Heart left ventricle (tissue), 16 donors: Measurements from ENCODE around the gene FOXN3. TPM values are rescaled to one million over a fixed set of nuclear protein-coding genes. Genes with fewer than 3 reads are reported as not detected.

Experiments used
- ATAC-seq, 4 donors: fragments of 200-7000 bp; cut with Tn5 transposase; one replicate each; pipeline ENCODE4 v1.9.1; 2020 to 2022; ENCODE audit warnings: moderate library complexity in 4 of 4, mild to moderate bottlenecking in 3 of 4, moderate number of reproducible peaks in 1 of 4
- DNase-seq, 5 donors: peaks; one replicate each; pipeline ENCODE4 v3.0.0-alpha.2; 2020
- H3K27ac ChIP-seq, 12 donors: fragments of 200-600 bp; sonication (generic) in 4 of 12; one replicate each; pipeline versions ENCODE4 v1.5.0 to v1.8.0; 2016 to 2022; ENCODE audit warnings: mild to moderate bottlenecking in 2 of 12
- H3K27me3 ChIP-seq, 9 donors: fragments of 200-600 bp; sonication (generic) in 2 of 9; one replicate each; pipeline versions ENCODE4 v1.5.1 to v1.8.0; 2016 to 2022; ENCODE audit warnings: mild to moderate bottlenecking in 3 of 9
- H3K36me3 ChIP-seq, 9 donors: fragments of 200-600 bp; sonication (generic) in 2 of 9; one replicate each; pipeline versions ENCODE4 v1.5.0 to v1.8.0; 2018 to 2022; ENCODE audit warnings: mild to moderate bottlenecking in 2 of 9
- H3K4me1 ChIP-seq, 12 donors: fragments of 200-600 bp; sonication (generic) in 4 of 12; one replicate each; pipeline versions ENCODE4 v1.5.0 to v1.8.0; 2016 to 2022; ENCODE audit warnings: mild to moderate bottlenecking in 3 of 12
- H3K4me3 ChIP-seq, 12 donors: fragments of 200-600 bp; sonication (generic) in 4 of 12; one replicate each; pipeline versions ENCODE4 v1.5.0 to v1.8.0; 2017 to 2022; ENCODE audit warnings: mild to moderate bottlenecking in 9 of 12, moderate library complexity in 4 of 12
- H3K9me3 ChIP-seq, 12 donors: fragments of 200-600 bp; sonication (generic) in 4 of 12; one replicate each; pipeline versions ENCODE4 v1.5.0 to v1.8.0; 2016 to 2022; ENCODE audit warnings: mild to moderate bottlenecking in 1 of 12
- POLR2A ChIP-seq, 2 donors: fragments of 450-650 bp; IDR thresholded peaks; one replicate each; pipeline ENCODE4 v1.6.1; 2017; ENCODE audit warnings: antibody characterized with exemption in 2 of 2, mild to moderate bottlenecking in 2 of 2, moderate library complexity in 2 of 2
- WGBS, 4 donors: extraction: QIAGEN DNeasy Blood & Tissue Kit in 2 of 4; methylation state at CpG; one replicate each; pipeline versions ENCODE4 v1.1.5 to v1.1.7; 2013 to 2018; 5-methylcytosine and 5-hydroxymethylcytosine counted together
- intact Hi-C, 10 donors: fragments of 100-400 bp; cut with DNase I; formaldehyde crosslinking; loops; one replicate each; pipeline versions ENCODE4 v1.11.1 to v1.14.2; 2022
- polyA plus RNA-seq, 2 donors: library from polyadenylated mRNA; stranded (reverse); fragments of 200-250 nt; gene quantifications; one replicate each; pipeline ENCODE4 v1.2.3, GENCODE V29; 2013
- total RNA-seq, 9 donors: library from RNA; depleted of rRNA in 2 of 9; stranded (reverse); fragments of >200 nt in 2 of 9; fragmentation: NEBNext Ultra II Directional in 3 of 9; extraction: Animal tissue kit (Norgen Biotek cat#: 25700) in 3 of 9; gene quantifications; one replicate each; pipeline versions ENCODE4 v1.1.0 to v1.2.4, GENCODE V29; 2016 to 2023
- TF ChIP-seq, protein P1 (sequence below), 12 donors: fragments of 200-600 bp; sonication (generic) in 4 of 12; IDR thresholded peaks; one replicate each; pipeline versions ENCODE4 v1.5.0 to v1.8.0; 2018 to 2022; ENCODE audit warnings: antibody characterized with exemption in 12 of 12, mild to moderate bottlenecking in 5 of 12
- donor health status: ischemic (EF 13 %, LVEDD 7.1; RV severe dilation, severe dysfunction).
- donor health status: healthy with polysubstance abuse.
- donor health status: DM: no; HTN: yes; CAD: no.
- donor health status: DM: no; HTN: no; CAD: no.
- donor health status: ischemic (EF 25% LVEDD 6.9; RV normal size, moderate dysfunction).
- donor health status: ischemic (EF 25% LVEDD 5.7; RV mildly dilated, moderate dysfunction).
- donor health status: healthy.
- donor health status: DM: yes; HTN: yes; CAD: no.
- donor health status: ischemic (EF 35%, LVEDD 5.7; RV mildly dilated, moderate dysfunction).
- donor health status: nonischemic (EF 11% LVEDD 7.7; RV severe dilation, severe dysfunction).
- donor health status: DM: yes; HTN: yes; CAD: no.
- donor health status: PGD.
- donor health status: ischemic (EF 29% LVEDD 5.4; RV normal size, mild dysfunction).
- donor health status: nonischemic (EF 23%, LVEDD 6.1; RV moderate dilation, normal function).

Gene FOXN3
- total and polyA plus RNA-seq, 11 donors: 24.4 to 161 (median 111) TPM

DNA sequence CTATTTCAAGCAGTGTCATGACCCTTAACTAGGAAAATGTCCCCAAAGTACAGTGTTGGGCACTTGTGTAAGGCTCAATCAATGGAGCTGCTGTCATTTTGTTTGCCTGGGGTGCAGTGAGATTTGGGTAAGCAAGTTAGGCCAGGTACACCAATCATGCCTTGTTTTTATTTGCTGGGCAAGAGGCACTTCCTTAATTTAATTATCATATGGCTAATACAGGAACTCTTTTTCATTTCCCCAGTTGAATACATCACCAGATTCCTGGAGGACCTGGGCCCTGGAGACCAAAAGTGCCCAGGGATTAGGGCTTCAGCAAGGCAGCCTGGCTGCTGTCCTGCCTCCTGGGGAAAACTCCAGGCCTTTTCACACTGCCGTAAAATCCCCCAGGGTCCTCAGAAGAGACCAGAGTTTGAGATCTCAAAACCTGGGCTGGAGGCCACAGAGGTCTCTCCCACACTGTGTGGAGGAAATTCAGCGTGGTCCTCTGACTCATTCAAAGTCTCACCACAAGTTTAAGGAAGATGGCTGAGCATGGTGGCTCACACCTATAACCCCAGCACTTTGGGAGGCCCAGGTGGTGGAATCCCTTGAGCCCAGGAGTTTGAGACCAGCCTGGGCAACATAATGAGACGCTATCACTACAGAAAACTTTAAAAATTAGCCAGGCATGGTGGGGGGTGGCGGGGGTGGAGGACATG, 28.4 kb upstream of the FOXN3 start:
- Histone ChIP-seq H3K27ac (peak overlapping the region in 1 of 12 donors; percentile 83), H3K4me1 (peaks cover 0 to 57% (median 10%) of the 10 kb centered on the region in 12 donors), H3K27me3 (no peaks in the 10 kb centered on the region), H3K4me3 (no peak overlapping the region), H3K36me3 (no peaks in the 10 kb centered on the region), H3K9me3 (no peaks in the 10 kb centered on the region)
- intact Hi-C loops: no loop called here
- DNase-seq (no peak), ATAC-seq (peak in 1 of 4 donors; percentile 33)
- TF ChIP-seq, protein P1, sequence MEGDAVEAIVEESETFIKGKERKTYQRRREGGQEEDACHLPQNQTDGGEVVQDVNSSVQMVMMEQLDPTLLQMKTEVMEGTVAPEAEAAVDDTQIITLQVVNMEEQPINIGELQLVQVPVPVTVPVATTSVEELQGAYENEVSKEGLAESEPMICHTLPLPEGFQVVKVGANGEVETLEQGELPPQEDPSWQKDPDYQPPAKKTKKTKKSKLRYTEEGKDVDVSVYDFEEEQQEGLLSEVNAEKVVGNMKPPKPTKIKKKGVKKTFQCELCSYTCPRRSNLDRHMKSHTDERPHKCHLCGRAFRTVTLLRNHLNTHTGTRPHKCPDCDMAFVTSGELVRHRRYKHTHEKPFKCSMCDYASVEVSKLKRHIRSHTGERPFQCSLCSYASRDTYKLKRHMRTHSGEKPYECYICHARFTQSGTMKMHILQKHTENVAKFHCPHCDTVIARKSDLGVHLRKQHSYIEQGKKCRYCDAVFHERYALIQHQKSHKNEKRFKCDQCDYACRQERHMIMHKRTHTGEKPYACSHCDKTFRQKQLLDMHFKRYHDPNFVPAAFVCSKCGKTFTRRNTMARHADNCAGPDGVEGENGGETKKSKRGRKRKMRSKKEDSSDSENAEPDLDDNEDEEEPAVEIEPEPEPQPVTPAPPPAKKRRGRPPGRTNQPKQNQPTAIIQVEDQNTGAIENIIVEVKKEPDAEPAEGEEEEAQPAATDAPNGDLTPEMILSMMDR (IDR thresholded peaks at IDR 0.05): no peak
- TF ChIP-seq POLR2A (IDR thresholded peaks at IDR 0.05): no peak
- 61 to 85% (median 68%) methylated on average over 4 of the region's 4 CpGs for WGBS, 4 donors

DNA sequence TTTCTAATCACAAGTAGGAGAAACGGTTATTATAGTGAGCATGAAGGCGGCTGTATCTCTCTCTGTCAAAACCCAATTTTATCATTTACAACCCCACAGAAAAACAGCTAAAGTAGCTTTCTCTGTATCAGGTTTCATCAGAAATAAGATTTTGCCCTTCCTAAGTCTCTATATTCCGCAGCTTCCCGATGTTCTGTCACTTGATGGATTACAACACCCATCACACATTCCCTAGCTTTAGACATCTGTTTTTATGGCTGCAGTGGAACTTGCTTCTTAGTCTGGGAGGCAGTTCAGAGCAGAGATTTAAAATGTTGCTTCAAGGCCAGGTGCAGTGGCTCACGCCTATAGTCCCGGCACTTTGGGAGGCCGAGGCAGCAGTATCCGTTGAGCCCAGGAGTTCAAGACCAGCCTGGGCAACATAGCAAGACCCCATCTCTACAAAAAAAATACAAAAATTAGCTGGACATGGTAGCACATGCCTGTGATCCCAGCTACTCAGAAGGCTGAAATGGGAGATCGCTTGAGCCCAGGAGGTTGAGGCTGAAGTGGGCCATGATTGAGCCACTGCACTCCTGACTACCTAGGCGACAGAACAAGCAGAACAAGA, 27.6 kb upstream of the FOXN3 start:
- TF ChIP-seq, protein P1 (IDR thresholded peaks at IDR 0.05): no peak
- TF ChIP-seq POLR2A (IDR thresholded peaks at IDR 0.05): no peak
- no peaks in the 10 kb centered on the region for H3K9me3 ChIP-seq
- intact Hi-C loops: no loop called here
- H3K27me3 ChIP-seq: no peaks in the 10 kb centered on the region
- no peak overlapping the region for H3K4me3 ChIP-seq
- 81 to 86% (median 82%) methylated on average over 10 of the region's 10 CpGs for WGBS, 4 donors
- ATAC-seq (no peak), DNase-seq (no peak)
- H3K36me3 ChIP-seq: no peaks in the 10 kb centered on the region
- H3K27ac ChIP-seq: peak overlapping the region in 3 of 12 donors; percentile 29 to 83 (median 29)
- H3K4me1 ChIP-seq: peaks cover 0 to 57% (median 10%) of the 10 kb centered on the region in 12 donors

DNA sequence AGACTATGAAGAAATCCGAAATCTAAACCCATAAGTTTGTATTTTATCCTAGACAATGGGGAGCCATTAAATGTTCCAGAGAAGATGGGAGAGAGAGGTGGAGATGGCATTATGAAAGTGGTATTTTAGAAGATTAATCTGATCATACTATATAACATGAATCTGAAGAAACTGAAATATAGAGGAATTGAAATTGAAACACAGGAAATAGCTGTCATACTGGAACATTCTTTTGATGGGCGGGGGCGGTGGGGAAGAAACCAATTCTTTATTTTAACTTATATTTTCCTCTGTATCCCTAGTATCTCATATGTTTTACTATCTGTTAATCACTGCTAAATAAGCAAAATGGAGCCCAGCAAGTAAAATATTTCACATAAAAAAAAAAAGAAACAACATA, 27.0 kb upstream of the FOXN3 start:
- Histone ChIP-seq H3K9me3 (no peaks in the 10 kb centered on the region), H3K4me1 (peaks cover 0 to 57% (median 10%) of the 10 kb centered on the region in 12 donors), H3K36me3 (no peaks in the 10 kb centered on the region), H3K4me3 (no peak overlapping the region), H3K27me3 (no peaks in the 10 kb centered on the region), H3K27ac (peak overlapping the region in 3 of 12 donors; percentile 29 to 83 (median 29))
- ATAC-seq: no peak
- no peak for DNase-seq
- TF ChIP-seq, protein P1 (IDR thresholded peaks at IDR 0.05): no peak
- no peak for TF ChIP-seq POLR2A (IDR thresholded peaks at IDR 0.05)
- WGBS, 4 donors: 72 to 81% (median 79%) methylated on average over 3 of the region's 3 CpGs
- intact Hi-C loops: no loop called here

DNA sequence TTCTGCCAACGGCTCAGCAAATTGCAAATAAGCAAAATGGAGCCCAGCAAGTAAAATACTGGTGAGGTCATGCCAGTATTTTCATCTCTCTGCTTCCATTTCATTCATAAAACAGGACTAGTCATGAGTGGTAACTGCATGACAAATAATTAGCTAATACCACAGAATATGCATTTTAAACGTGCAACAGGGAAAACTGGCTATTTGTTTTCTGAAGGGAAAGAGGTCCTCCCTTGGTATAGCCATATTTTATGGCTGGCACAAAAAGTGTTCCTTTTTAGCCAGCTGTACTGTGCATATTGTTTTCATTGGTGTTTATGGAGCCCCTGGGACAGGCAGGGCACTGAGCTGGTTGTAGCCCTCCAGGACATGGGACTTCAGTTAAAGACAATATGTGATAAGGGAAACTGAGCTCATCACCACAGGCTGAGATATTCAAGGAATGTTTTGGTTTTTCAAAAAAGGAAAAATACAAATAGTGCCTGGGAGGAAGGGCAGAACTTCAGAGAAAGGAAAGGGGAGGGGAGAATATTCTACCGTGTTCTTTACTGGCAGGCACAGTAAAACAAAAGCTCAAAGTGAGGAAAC, 26.1 kb upstream of the FOXN3 start:
- WGBS, 4 donors: 45 to 65% (median 48%) methylated on average over 3 of the region's 3 CpGs
- Histone ChIP-seq H3K4me1 (peaks cover 0 to 57% (median 10%) of the 10 kb centered on the region in 12 donors), H3K36me3 (no peaks in the 10 kb centered on the region), H3K27me3 (no peaks in the 10 kb centered on the region), H3K27ac (peak overlapping the region in 1 of 12 donors; percentile 83), H3K9me3 (no peaks in the 10 kb centered on the region), H3K4me3 (no peak overlapping the region)
- intact Hi-C loops: no loop called here
- ATAC-seq (no peak), DNase-seq (no peak)
- TF ChIP-seq POLR2A (IDR thresholded peaks at IDR 0.05): no peak
- TF ChIP-seq, protein P1 (IDR thresholded peaks at IDR 0.05): no peak
